ENCODE measurements around the gene BRINP3. TPM values are rescaled to one million over a fixed set of nuclear protein-coding genes. Genes with fewer than 3 reads are reported as not detected.

Gene BRINP3
- total RNA-seq, 3 donors from 2014 or later: 12.4 to 48.7 (median 14.2) TPM

- DNase-seq (no peak), ATAC-seq (no peak)
- no peak for TF ChIP-seq CTCF (IDR thresholded peaks at IDR 0.05)
- H3K4me1 ChIP-seq (ENCODE audit: low read depth): no peaks in the 10 kb centered on the region
- no peaks in the 10 kb centered on the region for H3K9me3 ChIP-seq
- intact Hi-C loops (cut with DNase I, micrococcal nuclease): no loop called here
- H3K36me3 ChIP-seq (ENCODE audit: low read depth): no peaks in the 10 kb centered on the region
- no peak overlapping the region for H3K4me3 ChIP-seq
Observed at GRCh38 chr1:190323530-190323929, 154.1 kb downstream of the BRINP3 start.

- no peaks in the 10 kb centered on the region for H3K4me1 ChIP-seq (ENCODE audit: low read depth)
- H3K9me3 ChIP-seq: no peaks in the 10 kb centered on the region
- DNase-seq: no peak
- H3K36me3 ChIP-seq (ENCODE audit: low read depth): no peaks in the 10 kb centered on the region
- intact Hi-C loops (cut with DNase I, micrococcal nuclease): no loop called here
- ATAC-seq: no peak
- H3K4me3 ChIP-seq: no peak overlapping the region
- TF ChIP-seq CTCF (IDR thresholded peaks at IDR 0.05): no peak
Observed at GRCh38 chr1:190322274-190322673, 155.4 kb downstream of the BRINP3 start.

GRCh38 chr1:190320952-190321351 lies 156.7 kb downstream of the BRINP3 start:
- DNase-seq: no peak
- TF ChIP-seq CTCF (IDR thresholded peaks at IDR 0.05): no peak
- no peak overlapping the region for H3K4me3 ChIP-seq
- intact Hi-C loops (cut with DNase I, micrococcal nuclease): no loop called here
- no peaks in the 10 kb centered on the region for H3K36me3 ChIP-seq (ENCODE audit: low read depth)
- H3K9me3 ChIP-seq: no peaks in the 10 kb centered on the region
- H3K4me1 ChIP-seq (ENCODE audit: low read depth): no peaks in the 10 kb centered on the region
- ATAC-seq: no peak

GRCh38 chr1:190312763-190313162 lies 164.9 kb downstream of the BRINP3 start:
- intact Hi-C loops (cut with DNase I, micrococcal nuclease): no loop called here
- DNase-seq (no peak), ATAC-seq (no peak)
- H3K4me3 ChIP-seq: no peak overlapping the region
- no peaks in the 10 kb centered on the region for H3K9me3 ChIP-seq
- H3K36me3 ChIP-seq (ENCODE audit: low read depth): no peaks in the 10 kb centered on the region
- no peak for TF ChIP-seq CTCF (IDR thresholded peaks at IDR 0.05)
- H3K4me1 ChIP-seq (ENCODE audit: low read depth): no peaks in the 10 kb centered on the region

- Histone ChIP-seq H3K36me3 (ENCODE audit: low read depth) (no peaks in the 10 kb centered on the region), H3K9me3 (no peaks in the 10 kb centered on the region), H3K4me3 (no peak overlapping the region), H3K4me1 (ENCODE audit: low read depth) (no peaks in the 10 kb centered on the region)
- DNase-seq (no peak), ATAC-seq (no peak)
- TF ChIP-seq CTCF (IDR thresholded peaks at IDR 0.05): no peak
- intact Hi-C loops (cut with DNase I, micrococcal nuclease): no loop called here
Observed at GRCh38 chr1:190303501-190303900, 174.2 kb downstream of the BRINP3 start.

GRCh38 chr1:190296453-190296852 lies 181.2 kb downstream of the BRINP3 start:
- Histone ChIP-seq H3K4me1 (ENCODE audit: low read depth) (no peaks in the 10 kb centered on the region), H3K4me3 (no peak overlapping the region), H3K36me3 (ENCODE audit: low read depth) (no peaks in the 10 kb centered on the region), H3K9me3 (no peaks in the 10 kb centered on the region)
- no peak for TF ChIP-seq CTCF (IDR thresholded peaks at IDR 0.05)
- intact Hi-C loops (cut with DNase I, micrococcal nuclease): no loop called here
- ATAC-seq (no peak), DNase-seq (no peak)
